ENCODE measurements around the gene RHBDL3. TPM values are rescaled to one million over a fixed set of nuclear protein-coding genes. Genes with fewer than 3 reads are reported as not detected.
"Not testable (repeated sequence)": the region's sequence is repeated elsewhere in the genome, so short reads cannot be mapped to it uniquely, and the experiment has no call there.

Gene RHBDL3
- polyA plus RNA-seq, 3 donors, result 0.08 to 0.79 (median 0.21) TPM

DNA sequence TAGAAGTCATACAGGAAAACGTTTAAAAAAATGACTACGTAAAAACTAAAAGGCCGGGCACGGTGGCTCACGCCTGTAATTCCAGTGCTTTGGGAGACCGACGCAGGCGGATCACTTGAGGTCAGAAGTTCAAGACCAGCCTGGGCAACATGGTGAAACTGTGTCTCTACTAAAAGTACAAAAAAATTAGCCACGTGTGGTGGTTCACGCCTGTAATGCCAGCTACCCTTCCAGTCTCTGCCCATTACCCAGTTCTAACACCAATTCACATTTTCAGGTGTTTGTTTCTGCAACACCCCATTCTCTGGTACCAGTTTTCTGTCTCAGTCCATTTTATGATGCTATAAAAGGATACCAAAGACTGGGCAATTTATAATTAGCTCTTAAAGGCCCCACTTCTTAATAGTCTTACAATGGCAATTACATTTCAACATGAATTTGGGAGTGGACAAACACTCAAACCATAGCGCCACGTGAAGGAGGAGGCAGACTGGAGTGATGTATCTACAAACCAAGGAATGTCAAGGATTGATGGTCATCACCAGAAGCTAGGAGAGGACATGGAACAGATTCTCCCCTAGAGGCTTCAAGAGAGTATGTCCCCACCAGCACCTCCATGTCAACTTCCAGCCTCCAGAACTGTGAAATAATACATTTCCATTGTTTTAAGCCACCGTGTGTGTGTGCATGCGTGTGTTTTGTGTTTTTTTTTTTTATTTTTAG, 77.1 kb downstream of the RHBDL3 start:
- no peak overlapping the region for H3K27ac ChIP-seq (ENCODE audit: low read depth, low read length)
- 60 to 77% (median 65%) methylated on average over 14 of the region's 14 CpGs for WGBS, 3 donors

DNA sequence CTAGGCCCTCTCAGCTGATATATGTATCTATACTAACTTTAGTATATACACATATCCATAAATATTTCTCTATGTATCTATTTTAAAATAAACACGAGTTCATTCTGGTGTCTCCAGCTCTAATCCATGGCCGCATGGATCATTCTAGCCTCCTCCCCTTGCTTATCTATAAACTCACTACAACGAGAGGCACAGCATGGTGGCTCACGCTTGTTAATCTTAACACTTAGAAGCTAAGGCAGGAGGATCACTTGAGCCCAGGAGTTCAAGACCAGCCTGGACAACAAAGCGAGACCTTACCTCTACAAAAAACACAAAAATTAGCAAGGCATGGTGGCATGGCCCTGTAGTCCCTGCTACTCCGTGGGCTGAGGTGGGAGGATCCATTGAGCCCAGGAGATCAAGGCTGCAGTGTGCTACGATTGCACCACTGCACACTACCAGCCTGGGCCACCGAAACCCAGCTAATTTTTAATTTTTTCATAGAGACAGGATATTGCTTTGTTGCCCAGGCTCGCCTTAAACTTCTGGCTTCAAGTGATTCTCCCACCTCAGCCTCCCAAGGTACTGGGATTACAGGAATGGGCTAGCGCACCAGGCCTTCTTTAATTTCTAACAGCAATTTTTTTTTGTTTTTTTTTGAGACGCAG, 80.4 kb downstream of the RHBDL3 start:
- no peak overlapping the region for H3K27ac ChIP-seq (ENCODE audit: low read depth, low read length)
- 88 to 92% (median 89%) methylated on average over 11 of the region's 11 CpGs for WGBS, 3 donors

DNA sequence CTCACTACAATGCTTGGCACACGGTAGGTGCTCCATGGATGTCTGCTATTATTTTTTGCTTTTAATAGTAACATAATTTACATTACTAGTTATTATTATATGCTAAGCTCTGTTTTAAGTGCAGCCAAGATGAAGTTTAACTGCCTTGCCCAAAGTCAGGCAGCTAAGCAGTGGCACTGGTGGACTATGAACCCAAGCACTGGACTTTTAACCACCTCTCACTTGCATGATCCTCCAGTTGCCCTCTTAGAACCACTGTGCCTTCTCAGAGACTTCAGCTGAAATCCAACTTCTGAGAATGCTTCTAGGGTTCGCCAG, 82.8 kb downstream of the RHBDL3 start:
- WGBS, 3 donors, result 95 to 97% (median 95%) methylated on average over 2 of the region's 2 CpGs
- no peak overlapping the region for H3K27ac ChIP-seq (ENCODE audit: low read depth, low read length)

GRCh38 chr17:32349503-32349853, 83.8 kb downstream of the RHBDL3 start:
- 9 to 22% (median 17%) methylated on average over 15 of the region's 15 CpGs for WGBS, 3 donors

DNA sequence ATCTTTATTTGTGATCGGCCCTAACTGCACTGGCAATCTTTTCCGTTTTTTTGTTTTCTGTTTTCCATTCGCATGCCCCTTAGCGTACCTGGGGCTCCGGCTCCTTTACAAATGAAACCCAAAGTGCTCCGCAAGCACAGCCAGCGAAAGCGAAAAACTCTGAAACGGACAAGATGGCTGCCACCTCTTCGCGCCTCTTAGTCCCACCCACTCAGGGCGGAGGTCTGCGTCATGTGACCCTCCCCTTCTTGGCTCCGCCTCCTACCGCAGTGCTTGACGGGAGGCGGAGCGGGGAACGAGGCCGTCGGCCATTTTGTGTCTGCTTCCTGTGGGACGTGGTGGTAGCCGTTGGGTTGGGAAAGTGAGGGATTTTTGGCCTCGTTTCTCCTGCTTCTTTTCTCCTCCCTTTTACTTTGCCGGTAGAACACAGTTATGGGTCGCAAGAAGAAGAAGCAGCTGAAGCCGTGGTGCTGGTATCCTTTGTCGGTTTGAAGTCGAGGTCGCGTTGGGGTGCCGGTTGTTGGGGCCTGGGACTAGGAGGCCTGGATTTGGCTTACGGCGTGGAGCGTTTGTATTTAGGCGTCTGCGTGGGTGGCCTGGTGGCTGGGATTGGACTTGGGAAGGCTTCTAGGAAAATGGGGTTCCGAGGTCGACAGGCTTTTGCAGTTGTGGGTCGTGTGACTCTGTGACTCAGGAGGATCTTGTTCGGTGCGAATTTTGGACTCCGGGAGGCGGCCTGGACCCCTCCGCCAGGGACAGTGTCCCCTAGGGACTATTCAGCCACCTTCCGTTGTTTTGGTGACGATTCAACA, 84.4 kb downstream of the RHBDL3 start, which contains the start of gene ZNF207:
TSS of gene ZNF207 (plus strand) at position 304 of the 812 bp plus-strand sequence. CDS start at position 433, 129 bp downstream.
- peak within 1 kb of the TSS; percentile 97 for H3K27ac ChIP-seq (ENCODE audit: low read depth, low read length)
- WGBS, 3 donors, result 0 to 1% (median 0%) methylated on average over 47 of the region's 47 CpGs

More at GRCh38 chr17:32349503-32349853, 83.8 kb downstream of the RHBDL3 start:
- no peak overlapping the region for H3K27ac ChIP-seq (ENCODE audit: low read depth, low read length)

DNA sequence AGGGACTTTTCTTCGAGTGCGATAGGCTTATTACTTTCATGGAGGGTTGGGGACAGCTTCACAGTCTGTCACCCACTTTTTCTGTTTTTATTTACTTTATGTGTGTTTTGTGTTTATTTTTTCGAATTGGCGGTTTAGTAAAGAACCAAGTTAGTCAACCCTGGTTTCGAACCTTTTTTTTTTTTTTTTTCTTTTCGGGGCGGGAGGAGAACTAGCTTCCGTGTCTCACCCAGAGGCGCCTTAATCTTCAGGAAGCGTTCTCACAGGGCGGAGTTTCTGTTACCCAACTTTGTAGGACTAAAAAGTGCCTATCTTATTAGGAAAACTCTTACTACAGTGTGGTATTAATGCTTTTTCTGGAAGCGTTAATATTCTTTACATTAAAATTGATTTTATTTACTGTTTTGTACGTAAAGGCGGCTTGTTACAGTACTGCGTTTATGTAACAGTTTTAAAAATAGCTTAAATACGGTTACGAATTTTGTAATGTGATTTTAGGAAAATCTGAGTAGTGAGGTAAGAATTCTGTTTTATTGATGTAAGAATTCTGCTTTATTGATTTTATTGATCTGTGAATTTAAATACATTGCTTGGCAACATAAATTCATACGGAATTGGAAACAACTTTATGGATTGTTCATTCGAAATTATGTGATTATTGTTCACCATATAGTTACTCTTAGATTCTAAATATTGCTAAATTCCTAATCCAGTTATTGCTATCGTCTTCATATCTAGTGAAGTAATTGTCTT, 85.2 kb downstream of the RHBDL3 start:
- WGBS, 3 donors, result 0% methylated on average over 20 of the region's 20 CpGs
- H3K27ac ChIP-seq (ENCODE audit: low read depth, low read length), result peak overlapping the region; percentile 97

- 92 to 94% (median 93%) methylated on average over 9 of the region's 9 CpGs for WGBS, 3 donors
- not testable (repeated sequence) for H3K27ac ChIP-seq (ENCODE audit: low read depth, low read length)
Observed at GRCh38 chr17:32352734-32353133, 87.1 kb downstream of the RHBDL3 start.

DNA sequence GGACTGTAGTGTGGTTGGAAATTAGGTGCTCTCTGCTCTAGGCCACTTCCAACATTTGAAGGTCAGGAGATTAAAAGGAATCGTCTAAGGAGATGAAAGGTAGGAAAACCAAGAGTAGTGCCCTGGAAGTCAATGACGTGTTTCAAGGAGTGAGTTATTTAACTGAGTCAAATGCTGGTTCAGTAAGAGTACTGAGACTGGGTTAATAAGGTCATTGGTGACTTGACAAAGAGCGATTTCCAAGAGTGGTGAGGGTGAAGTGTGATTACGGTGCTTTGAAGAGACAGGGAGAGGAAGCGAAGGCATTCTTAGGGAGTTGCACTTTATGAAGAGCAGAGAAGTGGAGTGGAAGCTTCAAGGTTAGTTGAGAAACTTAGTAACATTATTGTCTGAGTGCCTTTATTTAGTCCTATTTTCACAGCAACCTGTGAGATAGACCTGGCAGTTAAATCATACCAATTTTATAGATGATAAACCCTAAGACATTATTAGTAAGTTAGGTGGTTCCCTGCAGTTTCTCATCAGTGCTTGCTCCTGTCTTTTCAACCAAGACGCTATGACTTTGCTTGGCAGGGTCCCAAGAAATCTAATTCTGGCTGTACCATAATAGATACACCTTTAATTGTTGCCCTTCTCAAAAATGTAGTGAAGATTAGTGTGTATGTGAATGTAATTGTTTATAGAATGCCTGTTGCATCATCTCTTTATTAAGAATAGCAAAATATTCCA, 90.2 kb downstream of the RHBDL3 start:
- no peak overlapping the region for H3K27ac ChIP-seq (ENCODE audit: low read depth, low read length)
- 43 to 61% (median 60%) methylated on average over 6 of the region's 6 CpGs for WGBS, 3 donors

DNA sequence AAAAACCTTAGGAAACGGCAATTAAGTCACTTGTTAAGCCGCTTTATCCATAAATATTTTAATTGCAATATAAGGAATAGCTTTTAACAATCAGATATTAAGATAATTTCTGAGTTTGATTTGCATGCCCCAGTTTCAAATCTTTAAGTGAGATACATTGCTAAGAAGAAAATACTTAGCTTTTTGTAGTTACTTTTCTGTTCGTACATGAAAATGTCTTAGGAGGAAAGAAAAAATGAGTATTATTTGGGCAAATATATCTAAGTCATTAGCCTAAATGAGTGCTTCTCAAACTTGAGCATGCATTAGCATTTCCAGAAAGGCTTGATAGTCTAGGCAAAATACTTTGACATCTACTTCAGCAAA, 90.7 kb downstream of the RHBDL3 start:
- H3K27ac ChIP-seq (ENCODE audit: low read depth, low read length), result no peak overlapping the region
- WGBS, 3 donors, result 93 to 96% (median 94%) methylated on average over 3 of the region's 3 CpGs

DNA sequence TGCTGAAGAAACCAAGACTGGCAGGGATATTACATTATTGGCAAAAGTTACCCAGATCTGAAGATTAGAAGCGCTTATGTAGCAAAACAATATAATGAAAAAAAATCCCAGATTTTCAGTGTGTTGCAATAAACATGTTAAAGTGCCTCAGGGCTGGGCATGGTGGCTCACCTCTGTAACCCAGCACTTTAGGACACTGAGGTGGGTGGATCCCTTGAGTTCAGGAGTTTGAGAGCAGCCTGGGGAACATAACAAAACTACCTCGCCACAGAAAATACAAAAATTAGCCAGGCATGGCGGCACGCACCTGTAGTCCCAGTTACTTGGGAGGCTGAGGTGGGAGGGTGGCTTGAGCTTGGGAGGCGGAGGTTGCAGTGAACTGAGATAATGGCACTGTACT, 91.1 kb downstream of the RHBDL3 start:
- no peak overlapping the region for H3K27ac ChIP-seq (ENCODE audit: low read depth, low read length)
- WGBS, 3 donors, result 94% methylated on average over 5 of the region's 5 CpGs

GRCh38 chr17:32357615-32358014, 92.0 kb downstream of the RHBDL3 start:
- H3K27ac ChIP-seq (ENCODE audit: low read depth, low read length), result no peak overlapping the region
- 83 to 89% (median 86%) methylated on average over 8 of the region's 8 CpGs for WGBS, 3 donors

DNA sequence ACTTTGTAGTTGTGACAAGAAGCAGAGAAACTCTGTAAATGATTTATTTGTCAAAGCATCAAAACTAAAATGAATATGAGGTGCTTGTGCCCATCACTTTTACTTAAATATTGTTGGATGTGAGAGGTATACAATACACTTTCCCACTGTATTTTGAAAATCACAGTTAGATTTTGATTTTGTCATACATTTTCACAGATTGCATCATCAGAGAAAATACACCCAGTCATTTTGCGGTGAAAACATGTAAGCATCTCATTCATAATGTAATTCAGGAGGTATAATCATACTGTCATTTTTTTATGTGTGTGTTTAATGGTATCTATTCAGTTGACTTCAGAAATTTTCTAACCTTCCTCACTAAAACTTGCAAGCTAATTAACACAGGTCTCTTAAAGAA, 95.6 kb downstream of the RHBDL3 start:
- WGBS, 3 donors, result 87 to 94% (median 87%) methylated on average over 1 of the region's 1 CpG
- no peak overlapping the region for H3K27ac ChIP-seq (ENCODE audit: low read depth, low read length)

GRCh38 chr17:32370426-32370825, 104.8 kb downstream of the RHBDL3 start:
- H3K27ac ChIP-seq (ENCODE audit: low read depth, low read length), result no peak overlapping the region
- 59 to 69% (median 69%) methylated on average over 1 of the region's 1 CpG for WGBS, 3 donors

Other genes starting within 250 kb of the RHBDL3 start
- gene RHOT1, start 123.3 kb upstream of the RHBDL3 start, polyA plus RNA-seq, result 10 to 100 TPM; 13.7 to 35.5 (median 25.1) TPM
- gene C17orf75, start 76.3 kb downstream of the RHBDL3 start, polyA plus RNA-seq, result 1 to 10 TPM; 6.4 to 6.8 (median 6.7) TPM
- 10 to 100 TPM; 40.3 to 85.6 (median 56.7) TPM for gene ZNF207, start 84.3 kb downstream of the RHBDL3 start, polyA plus RNA-seq
- 10 to 100 TPM; 17.3 to 50.4 (median 38.0) TPM for gene PSMD11, start 178.7 kb downstream of the RHBDL3 start, polyA plus RNA-seq
- under 1 TPM; 0.52 to 0.90 (median 0.86) TPM for gene CDK5R1, start 221.2 kb downstream of the RHBDL3 start, polyA plus RNA-seq

All from adipose tissue (tissue), 3 donors.